HEK293 (cell line): ENCODE results near the gene RAB40C.

Source experiments
- CTCF ChIA-PET: fragments of 350-600 bp; formaldehyde crosslinking; extraction: SDS; loops from one replicate; lab custom pipeline; 2021; ENCODE audit warnings: antibody characterized with exemption; lab: Yijun Ruan, JAX
- POLR2A ChIA-PET: fragments of 300-600 bp; formaldehyde crosslinking; extraction: SDS; loops from one replicate; lab custom pipeline; 2020; ENCODE audit warnings: antibody characterized with exemption, inconsistent platforms; lab: Yijun Ruan, JAX
- H3K27ac ChIP-seq: fragments of 200-500 bp; sonication (Bioruptor generic); 2 replicates; pipeline ENCODE4 v1.5.1; 2014; ENCODE audit warnings: low read depth, low read length, control low read depth, inconsistent platforms; ENCODE audit errors: extremely low read depth
- H3K36me3 ChIP-seq, 2 experiments: fragments of 200-500 bp in 1 of 2; sonication (Bioruptor generic) in 1 of 2; 1 replicate in 1 of 2; 2 replicates in 1 of 2; pipeline ENCODE4 v1.5.1; 2014 to 2017; ENCODE audit warnings: inconsistent platforms in 2 of 2, low read length in 2 of 2; ENCODE audit not compliant: control insufficient read depth in 2 of 2, insufficient read depth in 1 of 2
- H3K4me1 ChIP-seq: fragments of 200-500 bp; sonication (Bioruptor generic); 2 replicates; pipeline ENCODE4 v1.5.1; 2014; ENCODE audit warnings: mild to moderate bottlenecking, low read length, inconsistent platforms; ENCODE audit not compliant: control insufficient read depth, insufficient read depth
- H3K4me3 ChIP-seq: 2 replicates; pipeline ENCODE4 v1.5.1; 2011; ENCODE audit warnings: low read depth, mild to moderate bottlenecking, control low read depth, low read length, moderate library complexity
- H3K9me3 ChIP-seq: fragments of 200-500 bp; sonication (Bioruptor generic); 2 replicates; pipeline ENCODE4 v1.5.1; 2014; ENCODE audit warnings: low read depth, low read length, inconsistent platforms; ENCODE audit not compliant: control insufficient read depth, insufficient read depth
- BCL11B ChIP-seq: fragments of 450-650 bp; formaldehyde crosslinking; IDR thresholded peaks from 2 replicates; pipeline ENCODE4 v1.5.1; 2016; ENCODE audit warnings: low read depth, missing biosample characterization, missing genetic modification characterization
- EGR2 ChIP-seq: fragments of 450-650 bp; formaldehyde crosslinking; IDR thresholded peaks from 2 replicates; pipeline ENCODE4 v1.5.1; 2016; ENCODE audit warnings: low read depth, missing biosample characterization, missing genetic modification characterization
- GLIS2 ChIP-seq: fragments of 450-650 bp; formaldehyde crosslinking; IDR thresholded peaks from 2 replicates; pipeline ENCODE4 v1.5.1; 2016; ENCODE audit warnings: missing biosample characterization, missing genetic modification characterization
- HOXC10 ChIP-seq: sonication (generic); formaldehyde crosslinking; IDR thresholded peaks from 2 replicates; pipeline ENCODE4 v1.8.1; 2023; ENCODE audit warnings: mild to moderate bottlenecking, missing genetic modification reagents
- KLF7 ChIP-seq: fragments of 450-650 bp; formaldehyde crosslinking; IDR thresholded peaks from 2 replicates; pipeline ENCODE4 v1.5.1; 2016; ENCODE audit warnings: missing biosample characterization, missing genetic modification characterization, borderline replicate concordance
- MZF1 ChIP-seq: fragments of 450-650 bp; formaldehyde crosslinking; IDR thresholded peaks from 2 replicates; pipeline ENCODE4 v1.5.1; 2017; ENCODE audit warnings: missing biosample characterization, missing genetic modification characterization, borderline replicate concordance
- OVOL3 ChIP-seq: fragments of 450-650 bp; formaldehyde crosslinking; IDR thresholded peaks from 2 replicates; pipeline ENCODE4 v1.5.1; 2016; ENCODE audit warnings: missing biosample characterization, missing genetic modification characterization
- ZBTB21 ChIP-seq: fragments of 450-650 bp; formaldehyde crosslinking; IDR thresholded peaks from 2 replicates; pipeline ENCODE4 v1.5.1; 2017; ENCODE audit warnings: missing biosample characterization, missing genetic modification characterization
- ZBTB48 ChIP-seq: fragments of 450-650 bp; formaldehyde crosslinking; IDR thresholded peaks from 2 replicates; pipeline ENCODE4 v1.5.1; 2016; ENCODE audit warnings: missing biosample characterization, missing genetic modification characterization
- ZEB2 ChIP-seq: fragments of 450-650 bp; formaldehyde crosslinking; IDR thresholded peaks from 2 replicates; pipeline ENCODE4 v1.5.1; 2016; ENCODE audit warnings: missing biosample characterization, missing genetic modification characterization
- ZNF138 ChIP-seq: fragments of 450-650 bp; formaldehyde crosslinking; IDR thresholded peaks from 2 replicates; pipeline ENCODE4 v1.5.1; 2016; ENCODE audit warnings: missing biosample characterization, missing genetic modification characterization, borderline replicate concordance
- ZNF146 ChIP-seq: fragments of 450-650 bp; formaldehyde crosslinking; IDR thresholded peaks from 2 replicates; pipeline ENCODE4 v1.5.1; 2016; ENCODE audit warnings: missing biosample characterization, missing genetic modification characterization
- ZNF211 ChIP-seq: fragments of 450-650 bp; formaldehyde crosslinking; IDR thresholded peaks from 2 replicates; pipeline ENCODE4 v1.5.1; 2016; ENCODE audit warnings: low read depth, missing biosample characterization, missing genetic modification characterization
- ZNF404 ChIP-seq: fragments of 450-650 bp; formaldehyde crosslinking; IDR thresholded peaks from 2 replicates; pipeline ENCODE4 v1.5.1; 2017; ENCODE audit warnings: missing biosample characterization, missing genetic modification characterization
- ZNF426 ChIP-seq: fragments of 450-650 bp; formaldehyde crosslinking; IDR thresholded peaks from 2 replicates; pipeline ENCODE4 v1.5.1; 2017; ENCODE audit warnings: missing biosample characterization, missing genetic modification characterization, mild to moderate bottlenecking, inconsistent platforms, moderate library complexity
- ZNF549 ChIP-seq: fragments of 450-650 bp; IDR thresholded peaks from 2 replicates; pipeline ENCODE4 v1.5.1; 2018; ENCODE audit warnings: missing biosample characterization, missing genetic modification characterization, mild to moderate bottlenecking, inconsistent platforms, moderate library complexity
- ZNF621 ChIP-seq: fragments of 450-650 bp; formaldehyde crosslinking; IDR thresholded peaks from 2 replicates; pipeline ENCODE4 v1.5.1; 2017; ENCODE audit warnings: missing biosample characterization, missing genetic modification characterization
- ZNF768 ChIP-seq: fragments of 450-650 bp; formaldehyde crosslinking; IDR thresholded peaks from 2 replicates; pipeline ENCODE4 v1.5.1; 2018; ENCODE audit warnings: missing biosample characterization, mild to moderate bottlenecking, missing genetic modification characterization
- TF ChIP-seq, protein P1 (sequence below): fragments of 450-650 bp; formaldehyde crosslinking; optimal IDR thresholded peaks from 2 replicates; pipeline ENCODE3; 2016; ENCODE audit warnings: missing biosample characterization, mild to moderate bottlenecking, missing genetic modification characterization
- TF ChIP-seq, protein P2 (sequence below): fragments of 450-650 bp; formaldehyde crosslinking; IDR thresholded peaks from 2 replicates; pipeline ENCODE4 v1.5.1; 2016; ENCODE audit warnings: missing biosample characterization, missing genetic modification characterization, borderline replicate concordance
- TF ChIP-seq, protein P3 (sequence below): fragments of 450-650 bp; IDR thresholded peaks from 2 replicates; pipeline ENCODE4 v1.5.1; 2018; ENCODE audit warnings: missing biosample characterization, mild to moderate bottlenecking, missing genetic modification characterization

RAB40C gene

DNA sequence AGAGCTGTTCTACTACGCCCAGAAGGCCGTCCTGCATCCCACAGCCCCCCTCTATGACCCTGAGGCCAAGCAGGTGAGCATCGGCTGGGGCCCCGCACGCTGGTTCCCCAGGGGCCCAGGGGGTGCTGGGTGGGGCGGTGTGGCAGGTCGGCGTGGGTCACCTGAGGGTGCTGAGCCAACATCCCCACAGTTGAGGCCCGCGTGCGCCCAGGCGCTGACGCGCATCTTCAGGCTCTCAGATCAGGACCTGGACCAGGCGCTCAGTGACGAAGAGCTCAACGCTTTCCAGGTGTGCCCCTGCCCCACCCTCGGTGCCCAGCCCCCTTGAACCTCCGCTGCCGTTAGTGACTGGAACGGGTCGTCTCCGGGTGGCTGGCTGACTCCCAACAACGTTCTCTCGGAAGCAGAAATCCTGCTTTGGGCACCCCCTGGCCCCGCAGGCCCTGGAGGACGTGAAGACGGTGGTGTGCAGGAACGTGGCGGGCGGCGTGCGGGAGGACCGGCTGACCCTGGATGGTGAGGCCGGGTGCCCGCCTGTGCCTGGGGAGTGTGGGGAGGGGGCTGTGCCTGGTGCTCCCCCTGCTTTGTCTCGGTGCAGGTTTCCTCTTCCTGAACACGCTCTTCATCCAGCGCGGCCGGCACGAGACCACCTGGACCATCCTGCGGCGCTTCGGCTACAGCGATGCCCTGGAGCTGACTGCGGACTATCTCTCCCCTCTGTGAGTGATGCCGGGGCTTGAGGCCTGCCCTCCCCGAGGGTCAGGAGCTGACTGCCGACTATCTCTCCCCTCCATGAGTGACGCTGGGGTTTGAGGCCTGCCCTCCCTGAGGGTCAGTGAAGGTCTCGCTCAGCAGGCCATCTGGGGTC is 80.9 kb downstream of the RAB40C start:
- CTCF ChIA-PET, result interaction anchor here (0.6 to 0.9 kb wide), 2 partner anchors 16 to 564 kb away, joined by 3 read pairs; no protein-coding TSS in a partner anchor

DNA sequence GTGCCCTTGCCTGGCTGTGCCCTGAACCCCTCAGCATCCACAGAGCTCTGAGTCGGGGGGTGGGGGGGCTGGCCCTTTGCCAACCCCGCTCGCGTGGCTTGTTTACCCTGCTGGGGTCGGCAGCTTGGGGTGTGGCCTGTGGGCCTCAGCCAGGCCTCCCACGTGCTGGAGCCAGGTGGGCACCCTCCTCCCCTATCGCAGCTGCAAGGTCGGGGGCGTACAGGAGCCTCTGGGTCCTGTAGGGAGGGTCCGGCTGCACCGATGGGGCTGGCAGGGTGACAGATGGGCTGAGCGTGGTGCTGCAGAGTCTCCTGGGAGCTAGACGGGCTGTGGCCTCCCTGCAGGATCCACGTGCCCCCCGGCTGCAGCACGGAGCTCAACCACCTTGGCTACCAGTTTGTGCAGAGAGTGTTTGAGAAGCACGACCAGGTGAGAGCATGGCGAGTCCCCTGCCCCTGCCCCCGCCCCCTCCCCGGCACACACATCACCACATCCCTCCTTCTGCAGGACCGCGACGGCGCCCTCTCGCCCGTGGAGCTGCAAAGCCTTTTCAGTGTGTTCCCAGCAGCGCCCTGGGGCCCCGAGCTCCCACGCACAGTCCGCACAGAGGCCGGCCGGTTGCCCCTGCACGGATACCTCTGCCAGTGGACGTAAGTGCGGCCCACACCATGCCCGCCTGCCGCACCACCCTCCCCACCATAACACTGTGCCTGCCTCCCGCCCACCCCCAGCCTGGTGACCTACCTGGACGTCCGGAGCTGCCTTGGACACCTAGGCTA is 81.7 kb downstream of the RAB40C start:
- H3K4me1 ChIP-seq, result no peaks in the 10 kb centered on the region
- POLR2A ChIA-PET, result interaction anchor here (1.6 to 6.7 kb wide), 2 partner anchors 9 to 13 kb away, joined by 6 to 57 read pairs; partner anchors contain the start of genes JMJD8 and STUB1
- CTCF ChIA-PET, result interaction anchor here (0.9 kb wide), 1 partner anchor 15 kb away, joined by 3 read pairs; no protein-coding TSS in a partner anchor
- no peaks in the 10 kb centered on the region for H3K9me3 ChIP-seq
- H3K36me3 ChIP-seq, result peaks cover 0 to 63% of the 10 kb centered on the region in 2 experiments; a peak in 1 of 3 replicates
- no peak overlapping the region for H3K4me3 ChIP-seq
- H3K27ac ChIP-seq, result no peak overlapping the region
- no peak for TF ChIP-seq OVOL3 (tag by site-specific recombination)
- no peak for TF ChIP-seq ZNF146
- no peak for TF ChIP-seq KLF7 (tag by site-specific recombination)
- TF ChIP-seq, protein P1, sequence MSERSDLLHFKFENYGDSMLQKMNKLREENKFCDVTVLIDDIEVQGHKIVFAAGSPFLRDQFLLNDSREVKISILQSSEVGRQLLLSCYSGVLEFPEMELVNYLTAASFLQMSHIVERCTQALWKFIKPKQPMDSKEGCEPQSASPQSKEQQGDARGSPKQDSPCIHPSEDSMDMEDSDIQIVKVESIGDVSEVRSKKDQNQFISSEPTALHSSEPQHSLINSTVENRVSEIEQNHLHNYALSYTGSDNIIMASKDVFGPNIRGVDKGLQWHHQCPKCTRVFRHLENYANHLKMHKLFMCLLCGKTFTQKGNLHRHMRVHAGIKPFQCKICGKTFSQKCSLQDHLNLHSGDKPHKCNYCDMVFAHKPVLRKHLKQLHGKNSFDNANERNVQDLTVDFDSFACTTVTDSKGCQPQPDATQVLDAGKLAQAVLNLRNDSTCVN (tag by site-specific recombination), result no peak
- TF ChIP-seq GLIS2 (tag by site-specific recombination), result peak; percentile 37; the same call in 1 of the 2 replicates
- 0 out of 2 replicates have a peak, but pooled peaks have one; percentile 67 for TF ChIP-seq BCL11B
- TF ChIP-seq, all 188 proteins: peak for 2

More for the DNA sequence above, 80.9 kb downstream of the RAB40C start:
- Histone ChIP-seq H3K27ac (no peak overlapping the region), H3K9me3 (no peaks in the 10 kb centered on the region), H3K4me1 (no peaks in the 10 kb centered on the region), H3K36me3 (peaks cover 0 to 70% of the 10 kb centered on the region in 2 experiments; a peak in 1 of 3 replicates), H3K4me3 (no peak overlapping the region)
- POLR2A ChIA-PET, result interaction anchor here (1.0 to 6.7 kb wide), 3 partner anchors 10 to 19 kb away, joined by 3 to 57 read pairs (median 6); partner anchors contain the start of genes JMJD8, STUB1 and WDR24
- no peak for TF ChIP-seq ZBTB21 (tag by site-specific recombination)
- no peak for TF ChIP-seq ZNF621 (tag by site-specific recombination)
- TF ChIP-seq ZNF549 (tag by site-specific recombination), result no peak
- no peak for TF ChIP-seq ZBTB48
- TF ChIP-seq, protein P2, sequence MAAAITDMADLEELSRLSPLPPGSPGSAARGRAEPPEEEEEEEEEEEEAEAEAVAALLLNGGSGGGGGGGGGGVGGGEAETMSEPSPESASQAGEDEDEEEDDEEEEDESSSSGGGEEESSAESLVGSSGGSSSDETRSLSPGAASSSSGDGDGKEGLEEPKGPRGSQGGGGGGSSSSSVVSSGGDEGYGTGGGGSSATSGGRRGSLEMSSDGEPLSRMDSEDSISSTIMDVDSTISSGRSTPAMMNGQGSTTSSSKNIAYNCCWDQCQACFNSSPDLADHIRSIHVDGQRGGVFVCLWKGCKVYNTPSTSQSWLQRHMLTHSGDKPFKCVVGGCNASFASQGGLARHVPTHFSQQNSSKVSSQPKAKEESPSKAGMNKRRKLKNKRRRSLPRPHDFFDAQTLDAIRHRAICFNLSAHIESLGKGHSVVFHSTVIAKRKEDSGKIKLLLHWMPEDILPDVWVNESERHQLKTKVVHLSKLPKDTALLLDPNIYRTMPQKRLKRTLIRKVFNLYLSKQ (tag by site-specific recombination), result no peak
- no peak for TF ChIP-seq ZNF404 (tag by site-specific recombination)
- TF ChIP-seq ZNF426 (tag by site-specific recombination), result no peak
- TF ChIP-seq EGR2 (tag by site-specific recombination), result no peak
- no peak for TF ChIP-seq ZNF768 (tag by site-specific recombination)
- TF ChIP-seq ZNF211 (tag by site-specific recombination), result no peak
- TF ChIP-seq HOXC10 (CRISPR knock-in tag), result no peak
- TF ChIP-seq, protein P3, sequence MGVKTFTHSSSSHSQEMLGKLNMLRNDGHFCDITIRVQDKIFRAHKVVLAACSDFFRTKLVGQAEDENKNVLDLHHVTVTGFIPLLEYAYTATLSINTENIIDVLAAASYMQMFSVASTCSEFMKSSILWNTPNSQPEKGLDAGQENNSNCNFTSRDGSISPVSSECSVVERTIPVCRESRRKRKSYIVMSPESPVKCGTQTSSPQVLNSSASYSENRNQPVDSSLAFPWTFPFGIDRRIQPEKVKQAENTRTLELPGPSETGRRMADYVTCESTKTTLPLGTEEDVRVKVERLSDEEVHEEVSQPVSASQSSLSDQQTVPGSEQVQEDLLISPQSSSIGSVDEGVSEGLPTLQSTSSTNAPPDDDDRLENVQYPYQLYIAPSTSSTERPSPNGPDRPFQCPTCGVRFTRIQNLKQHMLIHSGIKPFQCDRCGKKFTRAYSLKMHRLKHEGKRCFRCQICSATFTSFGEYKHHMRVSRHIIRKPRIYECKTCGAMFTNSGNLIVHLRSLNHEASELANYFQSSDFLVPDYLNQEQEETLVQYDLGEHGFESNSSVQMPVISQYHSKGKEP, result no peak
- no peak for TF ChIP-seq MZF1 (tag by site-specific recombination)
- TF ChIP-seq ZEB2 (tag by site-specific recombination), result no peak
- TF ChIP-seq ZNF138 (tag by site-specific recombination), result no peak
